Hepatocyte (in vitro differentiated cells): Measurements from ENCODE around the gene MMP20.

Experiments
- EZH2 ChIP-seq: fragments of 200-600 bp; sonication (generic); IDR thresholded peaks from 2 replicates; pipeline ENCODE4 v1.6.1; 2016; ENCODE audit warnings: antibody characterized with exemption, mild to moderate bottlenecking, borderline replicate concordance
- EZH2phosphoT487 ChIP-seq: fragments of 200-600 bp; sonication (generic); IDR thresholded peaks from one replicate; pipeline ENCODE4 v1.6.1; 2018; ENCODE audit warnings: antibody characterized with exemption, mild to moderate bottlenecking, low read depth, moderate library complexity; ENCODE audit not compliant: unreplicated experiment, severe bottlenecking
- TF ChIP-seq, protein P1 (sequence below): fragments of 200-600 bp; sonication (generic); IDR thresholded peaks from 2 replicates; pipeline ENCODE4 v1.5.1; 2016; ENCODE audit warnings: antibody characterized with exemption, mild to moderate bottlenecking; ENCODE audit not compliant: poor library complexity

GRCh38 chr11:102596578-102596977, 28.6 kb downstream of the MMP20 start:
- TF ChIP-seq, protein P1, sequence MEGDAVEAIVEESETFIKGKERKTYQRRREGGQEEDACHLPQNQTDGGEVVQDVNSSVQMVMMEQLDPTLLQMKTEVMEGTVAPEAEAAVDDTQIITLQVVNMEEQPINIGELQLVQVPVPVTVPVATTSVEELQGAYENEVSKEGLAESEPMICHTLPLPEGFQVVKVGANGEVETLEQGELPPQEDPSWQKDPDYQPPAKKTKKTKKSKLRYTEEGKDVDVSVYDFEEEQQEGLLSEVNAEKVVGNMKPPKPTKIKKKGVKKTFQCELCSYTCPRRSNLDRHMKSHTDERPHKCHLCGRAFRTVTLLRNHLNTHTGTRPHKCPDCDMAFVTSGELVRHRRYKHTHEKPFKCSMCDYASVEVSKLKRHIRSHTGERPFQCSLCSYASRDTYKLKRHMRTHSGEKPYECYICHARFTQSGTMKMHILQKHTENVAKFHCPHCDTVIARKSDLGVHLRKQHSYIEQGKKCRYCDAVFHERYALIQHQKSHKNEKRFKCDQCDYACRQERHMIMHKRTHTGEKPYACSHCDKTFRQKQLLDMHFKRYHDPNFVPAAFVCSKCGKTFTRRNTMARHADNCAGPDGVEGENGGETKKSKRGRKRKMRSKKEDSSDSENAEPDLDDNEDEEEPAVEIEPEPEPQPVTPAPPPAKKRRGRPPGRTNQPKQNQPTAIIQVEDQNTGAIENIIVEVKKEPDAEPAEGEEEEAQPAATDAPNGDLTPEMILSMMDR = no peak
- TF ChIP-seq EZH2phosphoT487 (no peak), EZH2 (no peak)
